Activated B cell treated with CpG ODN at 0.5 μM for 24 hours (primary cell): ENCODE data around the gene APOBEC3B. TPM values are rescaled to one million over a fixed set of nuclear protein-coding genes. Genes with fewer than 3 reads are reported as not detected.

Experiments used
- ATAC-seq: fragments of 200-7000 bp; cut with Tn5 transposase; one replicate; pipeline ENCODE4 v1.10.0; 2021; ENCODE audit warnings: low read depth, mild to moderate bottlenecking, moderate library complexity
- CTCF ChIA-PET: fragments of 350-600 bp; sonication (Branson Sonifier 250); formaldehyde crosslinking; loops from one replicate; lab custom pipeline; 2021; ENCODE audit warnings: antibody characterized with exemption; lab: Charles Lee
- POLR2A ChIA-PET: fragments of 350-600 bp; sonication (Branson Sonifier 250); formaldehyde crosslinking; loops from one replicate; lab custom pipeline; 2021; ENCODE audit warnings: antibody characterized with exemption; lab: Charles Lee
- DNase-seq: peaks from one replicate; pipeline ENCODE4 v3.0.0; 2022
- H3K27ac Mint-ChIP-seq: one replicate; pipeline ENCODE4 v1.8.0; 2020; ENCODE audit warnings: mixed read lengths
- H3K27me3 Mint-ChIP-seq: one replicate; pipeline ENCODE4 v1.8.0; 2021; ENCODE audit warnings: mixed read lengths
- H3K36me3 Mint-ChIP-seq: one replicate; pipeline ENCODE4 v1.8.0; 2021; ENCODE audit warnings: low read depth, mixed read lengths
- H3K4me1 Mint-ChIP-seq: one replicate; pipeline ENCODE4 v1.8.0; 2021; ENCODE audit warnings: mixed read lengths
- H3K4me3 Mint-ChIP-seq: one replicate; pipeline ENCODE4 v1.8.0; 2020; ENCODE audit warnings: mild to moderate bottlenecking, mixed read lengths
- H3K9me3 Mint-ChIP-seq: one replicate; pipeline ENCODE4 v1.8.0; 2020; ENCODE audit warnings: mixed read lengths
- CTCF ChIP-seq: fragments of 200-600 bp; IDR thresholded peaks from one replicate; pipeline ENCODE4 v1.8.0; 2022; ENCODE audit warnings: antibody characterized with exemption, mild to moderate bottlenecking
- intact Hi-C: fragments of 100-400 bp; cut with micrococcal nuclease; formaldehyde crosslinking; loops from one replicate; pipeline ENCODE4 v1.15.1; 2024
- total RNA-seq: library from RNA; stranded (reverse); gene quantifications from 2 replicates; pipeline ENCODE4 v1.2.3, GENCODE V29; 2022

Gene APOBEC3B
- total RNA-seq, 1 donor from 2014 or later: 8.0 TPM

GRCh38 chr22:38966942-38967341, 15.2 kb upstream of the APOBEC3B start:
- H3K9me3 Mint-ChIP-seq: no peaks in the 10 kb centered on the region
- H3K36me3 Mint-ChIP-seq: no peaks in the 10 kb centered on the region
- intact Hi-C loops: no loop called here
- ChIA-PET CTCF (no interaction called here), POLR2A (no interaction called here)
- peaks cover 20% of the 10 kb centered on the region for H3K4me1 Mint-ChIP-seq
- H3K27me3 Mint-ChIP-seq: peaks cover 6% of the 10 kb centered on the region
- H3K4me3 Mint-ChIP-seq: no peak overlapping the region
- no peak overlapping the region for H3K27ac Mint-ChIP-seq
- DNase-seq (no peak), ATAC-seq (no peak)
- no peak for TF ChIP-seq CTCF

- DNase-seq: no peak
- H3K9me3 Mint-ChIP-seq: no peaks in the 10 kb centered on the region
- H3K4me1 Mint-ChIP-seq: peaks cover 20% of the 10 kb centered on the region
- H3K36me3 Mint-ChIP-seq: no peaks in the 10 kb centered on the region
- CTCF ChIA-PET: no interaction called here
- peak overlapping the region; percentile 38 for H3K4me3 Mint-ChIP-seq
- peak; percentile 45 for ATAC-seq
- H3K27ac Mint-ChIP-seq: no peak overlapping the region
- POLR2A ChIA-PET: no interaction called here
- H3K27me3 Mint-ChIP-seq: peaks cover 6% of the 10 kb centered on the region
- intact Hi-C loops: no loop called here
- no peak for TF ChIP-seq CTCF
These were observed 14.4 kb upstream of the APOBEC3B start for GRCh38 chr22:38967451-38968450.

- H3K36me3 Mint-ChIP-seq: no peaks in the 10 kb centered on the region
- H3K27ac Mint-ChIP-seq: no peak overlapping the region
- DNase-seq (no peak), ATAC-seq (no peak)
- POLR2A ChIA-PET: no interaction called here
- H3K9me3 Mint-ChIP-seq: no peaks in the 10 kb centered on the region
- H3K4me1 Mint-ChIP-seq: peaks cover 22% of the 10 kb centered on the region
- H3K4me3 Mint-ChIP-seq: no peak overlapping the region
- peaks cover 6% of the 10 kb centered on the region for H3K27me3 Mint-ChIP-seq
- TF ChIP-seq CTCF: no peak
- CTCF ChIA-PET: no interaction called here
- intact Hi-C loops: no loop called here
These were observed 13.3 kb upstream of the APOBEC3B start for GRCh38 chr22:38968801-38969200.

- ChIA-PET CTCF (interaction anchor here (1.1 to 1.8 kb wide), 2 partner anchors 33 to 100 kb away, joined by 5 read pairs; no protein-coding TSS in a partner anchor), POLR2A (no interaction called here)
- Mint-ChIP-seq H3K27me3 (peaks cover 6% of the 10 kb centered on the region), H3K4me3 (no peak overlapping the region), H3K36me3 (no peaks in the 10 kb centered on the region), H3K27ac (no peak overlapping the region), H3K4me1 (peaks cover 22% of the 10 kb centered on the region), H3K9me3 (no peaks in the 10 kb centered on the region)
- TF ChIP-seq CTCF: no peak
- intact Hi-C loops: loop anchor here (5.0 kb wide), 1 partner anchor 43 kb away; no protein-coding TSS in a partner anchor
- DNase-seq (no peak), ATAC-seq (no peak)
These were observed 11.6 kb upstream of the APOBEC3B start for GRCh38 chr22:38970551-38970950.

GRCh38 chr22:38971202-38971601, 10.9 kb upstream of the APOBEC3B start:
- TF ChIP-seq CTCF: no peak
- H3K27ac Mint-ChIP-seq: no peak overlapping the region
- ATAC-seq (no peak), DNase-seq (no peak)
- H3K4me3 Mint-ChIP-seq: no peak overlapping the region
- intact Hi-C loops: loop anchor here (5.0 kb wide), 1 partner anchor 44 kb away; no protein-coding TSS in a partner anchor
- no peaks in the 10 kb centered on the region for H3K9me3 Mint-ChIP-seq
- ChIA-PET CTCF (interaction anchor here (1.1 to 1.8 kb wide), 2 partner anchors 32 to 101 kb away, joined by 5 read pairs; no protein-coding TSS in a partner anchor), POLR2A (no interaction called here)
- H3K4me1 Mint-ChIP-seq: peaks cover 22% of the 10 kb centered on the region
- no peaks in the 10 kb centered on the region for H3K36me3 Mint-ChIP-seq
- peaks cover 6% of the 10 kb centered on the region for H3K27me3 Mint-ChIP-seq
